OCI-LY1 (cell line): ENCODE results near the gene PITPNM3.

Experiments used
- CTCF ChIP-seq: fragments of 200-600 bp; sonication (generic), shearing (Covaris generic); IDR thresholded peaks from 2 replicates; pipeline ENCODE4 v1.5.1; 2017; ENCODE audit warnings: mild to moderate bottlenecking, antibody characterized with exemption, low read length, moderate library complexity, mixed read lengths
- EZH2 ChIP-seq: fragments of 200-600 bp; sonication (generic), shearing (Covaris generic); IDR thresholded peaks from 2 replicates; pipeline ENCODE4 v1.8.0; 2017; ENCODE audit warnings: borderline replicate concordance, mixed run types, mild to moderate bottlenecking, antibody characterized with exemption, low read length, moderate library complexity, mixed read lengths

DNA sequence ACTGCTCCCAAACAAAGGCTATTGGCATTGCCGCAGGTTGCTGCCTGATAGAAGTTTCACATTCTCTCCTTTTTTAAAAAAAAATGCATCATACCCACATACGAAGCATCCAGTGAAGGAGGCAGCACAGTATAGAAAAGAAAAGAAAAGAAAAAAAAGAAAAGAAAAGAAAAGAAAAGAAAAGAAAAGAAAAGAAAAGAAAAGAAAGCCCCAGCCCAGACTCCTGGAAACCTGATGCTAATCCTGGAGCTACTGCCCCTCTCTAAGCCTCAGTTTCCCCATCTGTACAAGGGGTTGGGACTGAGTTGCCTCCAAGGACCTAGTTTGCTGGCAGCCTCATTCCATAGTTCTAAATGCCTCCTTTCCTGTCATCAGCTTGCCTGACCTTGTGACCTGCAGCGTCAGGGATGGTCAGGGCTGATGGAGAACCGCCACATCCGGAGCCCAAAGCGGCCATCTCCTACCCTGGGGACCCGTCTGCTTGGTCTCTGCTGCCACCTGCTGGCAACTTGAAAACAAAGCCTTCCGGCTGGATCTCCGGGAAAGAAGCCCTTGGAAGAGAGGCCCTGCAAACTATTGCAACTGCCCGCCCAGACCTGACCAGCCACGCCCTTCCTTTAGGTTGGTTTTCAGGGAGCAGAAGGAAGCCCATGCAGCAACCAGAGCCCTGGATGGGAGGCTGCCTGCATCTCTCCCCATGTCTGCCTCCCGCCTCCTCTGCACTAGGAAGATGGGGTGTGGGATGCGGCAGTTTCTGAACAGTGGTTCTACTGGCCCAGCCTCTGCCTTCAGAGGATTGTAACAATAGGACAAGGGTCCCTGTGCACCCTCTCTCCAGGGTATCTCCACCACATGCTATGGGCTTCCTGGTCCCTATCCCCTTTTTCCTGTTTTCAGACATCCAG, 134.4 kb downstream of the PITPNM3 start:
- TF ChIP-seq EZH2 = no peak
- TF ChIP-seq CTCF = peak; percentile 71
